ENCODE results near the gene MNX1.
A peak's percentile ranks its signal among the peaks of the same experiment; 100 is the strongest.

MNX1 gene

GRCh38 chr7:157014635-157015555 is 4.4 kb upstream of the MNX1 start:
- DNase-seq, result no peak

- DNase-seq, result no peak
Measured at GRCh38 chr7:157013602-157014549, 3.4 kb upstream of the MNX1 start.

GRCh38 chr7:157013101-157013500 is 2.6 kb upstream of the MNX1 start:
- DNase-seq, result no peak

- no peak for DNase-seq
Measured at GRCh38 chr7:157012113-157012547, 1.7 kb upstream of the MNX1 start.

GRCh38 chr7:157011333-157012112 is 1.1 kb upstream of the MNX1 start:
- peak; percentile 33 for DNase-seq

GRCh38 chr7:157009778-157010587 is 480 bp downstream of the MNX1 start:
- DNase-seq, result peak; percentile 44

GRCh38 chr7:157009170-157009777 is 1.2 kb downstream of the MNX1 start:
- peak; percentile 44 for DNase-seq

GRCh38 chr7:157008206-157009169 is 2.0 kb downstream of the MNX1 start:
- DNase-seq, result no peak

- DNase-seq, result no peak
Measured at GRCh38 chr7:157007470-157008066, 2.9 kb downstream of the MNX1 start.

- no peak for DNase-seq
Measured at GRCh38 chr7:157006829-157007469, 3.5 kb downstream of the MNX1 start.

GRCh38 chr7:157006205-157006747 is 4.2 kb downstream of the MNX1 start:
- no peak for DNase-seq

GRCh38 chr7:157005456-157006204 is 4.8 kb downstream of the MNX1 start:
- DNase-seq, result no peak

- DNase-seq, result no peak
Measured at GRCh38 chr7:157004521-157005455, 5.7 kb downstream of the MNX1 start.

- no peak for DNase-seq
Measured at GRCh38 chr7:157003756-157004520, 6.5 kb downstream of the MNX1 start.

- DNase-seq, result no peak
Measured at GRCh38 chr7:157003445-157003755, 7.1 kb downstream of the MNX1 start.

- no peak for DNase-seq
Measured at GRCh38 chr7:157002819-157003421, 7.5 kb downstream of the MNX1 start.
